ENCODE results near the gene ZNRF4. TPM values are rescaled to one million over a fixed set of nuclear protein-coding genes. Genes with fewer than 3 reads are reported as not detected.

ZNRF4 gene
- polyA plus RNA-seq, 1 donor from 2014 or later = not detected

- H3K9me3 Mint-ChIP-seq = no peaks in the 10 kb centered on the region
- H3K36me3 Mint-ChIP-seq = no peaks in the 10 kb centered on the region
- H3K27ac Mint-ChIP-seq = no peak overlapping the region
- H3K27me3 Mint-ChIP-seq = peaks cover 38% of the 10 kb centered on the region
- H3K4me3 Mint-ChIP-seq = no peak overlapping the region
- peaks cover 0 to 1% (median 0%) of the 10 kb centered on the region in 3 donors for H3K4me1 Mint-ChIP-seq
Measured at GRCh38 chr19:5495792-5496191, 40.6 kb downstream of the ZNRF4 start.

DNA sequence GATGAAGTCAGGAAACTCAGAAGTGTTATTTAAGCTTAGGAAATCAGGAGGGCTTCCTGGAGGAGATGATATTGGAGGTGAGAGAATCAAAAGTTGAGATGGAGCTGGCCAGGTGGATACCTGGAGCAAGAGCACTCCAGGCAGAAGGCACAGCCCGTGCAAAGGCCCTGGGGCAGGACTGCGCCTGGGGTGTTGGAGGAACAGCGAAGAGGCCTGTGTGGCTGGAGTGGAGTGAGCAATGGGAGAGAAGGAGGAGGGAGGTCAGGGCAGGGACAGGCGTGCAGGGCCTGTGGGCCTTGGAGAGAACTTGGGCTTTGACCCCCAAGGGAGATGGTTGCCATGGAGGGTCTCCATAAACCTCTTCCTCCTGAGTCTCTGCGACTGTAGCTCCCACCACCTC, 42.1 kb downstream of the ZNRF4 start:
- Mint-ChIP-seq H3K4me3 (no peak overlapping the region), H3K4me1 (peaks cover 0 to 1% (median 0%) of the 10 kb centered on the region in 3 donors), H3K9me3 (peaks cover 0 to 8% (median 4%) of the 10 kb centered on the region in 3 donors), H3K36me3 (no peaks in the 10 kb centered on the region), H3K27me3 (peaks cover 30% of the 10 kb centered on the region), H3K27ac (no peak overlapping the region)

GRCh38 chr19:5498830-5499550, 43.8 kb downstream of the ZNRF4 start:
- peaks cover 2% of the 10 kb centered on the region for H3K36me3 Mint-ChIP-seq
- no peak overlapping the region for H3K27ac Mint-ChIP-seq
- H3K4me1 Mint-ChIP-seq = no peaks in the 10 kb centered on the region
- peaks cover 5 to 18% (median 10%) of the 10 kb centered on the region in 3 donors for H3K9me3 Mint-ChIP-seq
- no peak overlapping the region for H3K4me3 Mint-ChIP-seq
- peaks cover 22% of the 10 kb centered on the region for H3K27me3 Mint-ChIP-seq

DNA sequence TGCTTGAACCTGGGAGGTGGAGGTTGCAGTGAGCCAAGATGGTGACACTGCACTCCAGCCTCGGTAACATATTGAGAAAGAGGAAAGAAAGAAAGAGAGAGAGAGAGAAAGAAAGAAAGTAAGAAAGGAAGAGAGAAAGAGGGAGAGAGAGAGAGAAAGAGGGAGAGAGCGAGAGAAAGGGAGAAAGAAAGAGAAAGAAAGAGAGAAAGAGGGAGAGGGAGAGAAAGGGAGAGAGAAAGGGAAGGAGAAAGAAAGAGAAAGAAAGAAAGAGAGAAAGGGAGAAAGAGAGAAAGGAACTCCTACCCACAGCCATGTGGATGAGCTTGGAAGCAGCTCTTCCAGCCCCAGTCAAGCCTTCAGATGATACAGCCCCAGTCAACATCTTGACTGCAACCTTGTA, 46.7 kb downstream of the ZNRF4 start:
- H3K4me1 Mint-ChIP-seq = no peaks in the 10 kb centered on the region
- no peak overlapping the region for H3K27ac Mint-ChIP-seq
- peaks cover 11% of the 10 kb centered on the region for H3K27me3 Mint-ChIP-seq
- H3K36me3 Mint-ChIP-seq = peaks cover 2% of the 10 kb centered on the region
- H3K9me3 Mint-ChIP-seq = peaks cover 10 to 26% (median 16%) of the 10 kb centered on the region in 3 donors
- no peak overlapping the region for H3K4me3 Mint-ChIP-seq

GRCh38 chr19:5503598-5503997, 48.4 kb downstream of the ZNRF4 start:
- H3K4me1 Mint-ChIP-seq = no peaks in the 10 kb centered on the region
- H3K4me3 Mint-ChIP-seq = peak overlapping the region in 1 of 4 donors; percentile 28
- H3K27me3 Mint-ChIP-seq = peaks cover 6% of the 10 kb centered on the region
- H3K27ac Mint-ChIP-seq = no peak overlapping the region
- H3K9me3 Mint-ChIP-seq = peaks cover 10 to 26% (median 16%) of the 10 kb centered on the region in 3 donors
- H3K36me3 Mint-ChIP-seq = peaks cover 2% of the 10 kb centered on the region

- H3K27ac Mint-ChIP-seq = no peak overlapping the region
Measured at GRCh38 chr19:5504114-5504513, 48.9 kb downstream of the ZNRF4 start.

More at GRCh38 chr19:5504114-5504513, 48.9 kb downstream of the ZNRF4 start:
- peaks cover 10 to 26% (median 16%) of the 10 kb centered on the region in 3 donors for H3K9me3 Mint-ChIP-seq
- peaks cover 2% of the 10 kb centered on the region for H3K36me3 Mint-ChIP-seq
- H3K27me3 Mint-ChIP-seq = peaks cover 6% of the 10 kb centered on the region
- no peaks in the 10 kb centered on the region for H3K4me1 Mint-ChIP-seq
- H3K4me3 Mint-ChIP-seq = no peak overlapping the region

Other genes with a start within 250 kb of the ZNRF4 start
- gene PTPRS, start 114.6 kb upstream of the ZNRF4 start, polyA plus RNA-seq = 0.86 TPM
- not detected for gene TINCR, start 112.5 kb downstream of the ZNRF4 start, polyA plus RNA-seq
- gene SAFB2, start 167.4 kb downstream of the ZNRF4 start, polyA plus RNA-seq = 70.8 TPM
- gene SAFB, start 167.7 kb downstream of the ZNRF4 start, polyA plus RNA-seq = 110 TPM
- 107 TPM for gene MICOS13, start 225.1 kb downstream of the ZNRF4 start, polyA plus RNA-seq
- gene HSD11B1L, start 225.6 kb downstream of the ZNRF4 start, polyA plus RNA-seq = 2.1 TPM
- gene RPL36, start 234.9 kb downstream of the ZNRF4 start, polyA plus RNA-seq = 2,640 TPM

Data from IgD-negative memory B cell (primary cell).